ES-I3 (cell line): ENCODE results near the gene PRUNE2.
"Not testable (repeated sequence)": the region's sequence is repeated elsewhere in the genome, so short reads cannot be mapped to it uniquely, and the experiment has no call there.

Experiments
- H3K36me3 ChIP-seq: 2 replicates; pipeline ENCODE4 v1.6.1; 2013; ENCODE audit warnings: mild to moderate bottlenecking, low read length, control low read depth, moderate library complexity; ENCODE audit not compliant: insufficient read depth
- H3K4me1 ChIP-seq: 2 replicates; pipeline ENCODE4 v1.6.1; 2013; ENCODE audit warnings: mild to moderate bottlenecking, control low read depth, low read length; ENCODE audit not compliant: insufficient read depth
- H3K9ac ChIP-seq: 2 replicates; pipeline ENCODE4 v1.6.1; 2013; ENCODE audit warnings: low read depth, mild to moderate bottlenecking, low read length, moderate library complexity
- H3K9me3 ChIP-seq: 2 replicates; pipeline ENCODE4 v1.6.1; 2013; ENCODE audit warnings: mild to moderate bottlenecking, low read length, moderate library complexity; ENCODE audit not compliant: control insufficient read depth, insufficient read depth

The PRUNE2 gene, protein sequence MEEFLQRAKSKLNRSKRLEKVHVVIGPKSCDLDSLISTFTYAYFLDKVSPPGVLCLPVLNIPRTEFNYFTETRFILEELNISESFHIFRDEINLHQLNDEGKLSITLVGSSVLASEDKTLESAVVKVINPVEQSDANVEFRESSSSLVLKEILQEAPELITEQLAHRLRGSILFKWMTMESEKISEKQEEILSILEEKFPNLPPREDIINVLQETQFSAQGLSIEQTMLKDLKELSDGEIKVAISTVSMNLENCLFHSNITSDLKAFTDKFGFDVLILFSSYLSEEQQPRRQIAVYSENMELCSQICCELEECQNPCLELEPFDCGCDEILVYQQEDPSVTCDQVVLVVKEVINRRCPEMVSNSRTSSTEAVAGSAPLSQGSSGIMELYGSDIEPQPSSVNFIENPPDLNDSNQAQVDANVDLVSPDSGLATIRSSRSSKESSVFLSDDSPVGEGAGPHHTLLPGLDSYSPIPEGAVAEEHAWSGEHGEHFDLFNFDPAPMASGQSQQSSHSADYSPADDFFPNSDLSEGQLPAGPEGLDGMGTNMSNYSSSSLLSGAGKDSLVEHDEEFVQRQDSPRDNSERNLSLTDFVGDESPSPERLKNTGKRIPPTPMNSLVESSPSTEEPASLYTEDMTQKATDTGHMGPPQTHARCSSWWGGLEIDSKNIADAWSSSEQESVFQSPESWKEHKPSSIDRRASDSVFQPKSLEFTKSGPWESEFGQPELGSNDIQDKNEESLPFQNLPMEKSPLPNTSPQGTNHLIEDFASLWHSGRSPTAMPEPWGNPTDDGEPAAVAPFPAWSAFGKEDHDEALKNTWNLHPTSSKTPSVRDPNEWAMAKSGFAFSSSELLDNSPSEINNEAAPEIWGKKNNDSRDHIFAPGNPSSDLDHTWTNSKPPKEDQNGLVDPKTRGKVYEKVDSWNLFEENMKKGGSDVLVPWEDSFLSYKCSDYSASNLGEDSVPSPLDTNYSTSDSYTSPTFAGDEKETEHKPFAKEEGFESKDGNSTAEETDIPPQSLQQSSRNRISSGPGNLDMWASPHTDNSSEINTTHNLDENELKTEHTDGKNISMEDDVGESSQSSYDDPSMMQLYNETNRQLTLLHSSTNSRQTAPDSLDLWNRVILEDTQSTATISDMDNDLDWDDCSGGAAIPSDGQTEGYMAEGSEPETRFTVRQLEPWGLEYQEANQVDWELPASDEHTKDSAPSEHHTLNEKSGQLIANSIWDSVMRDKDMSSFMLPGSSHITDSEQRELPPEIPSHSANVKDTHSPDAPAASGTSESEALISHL (N-terminal part only)

DNA sequence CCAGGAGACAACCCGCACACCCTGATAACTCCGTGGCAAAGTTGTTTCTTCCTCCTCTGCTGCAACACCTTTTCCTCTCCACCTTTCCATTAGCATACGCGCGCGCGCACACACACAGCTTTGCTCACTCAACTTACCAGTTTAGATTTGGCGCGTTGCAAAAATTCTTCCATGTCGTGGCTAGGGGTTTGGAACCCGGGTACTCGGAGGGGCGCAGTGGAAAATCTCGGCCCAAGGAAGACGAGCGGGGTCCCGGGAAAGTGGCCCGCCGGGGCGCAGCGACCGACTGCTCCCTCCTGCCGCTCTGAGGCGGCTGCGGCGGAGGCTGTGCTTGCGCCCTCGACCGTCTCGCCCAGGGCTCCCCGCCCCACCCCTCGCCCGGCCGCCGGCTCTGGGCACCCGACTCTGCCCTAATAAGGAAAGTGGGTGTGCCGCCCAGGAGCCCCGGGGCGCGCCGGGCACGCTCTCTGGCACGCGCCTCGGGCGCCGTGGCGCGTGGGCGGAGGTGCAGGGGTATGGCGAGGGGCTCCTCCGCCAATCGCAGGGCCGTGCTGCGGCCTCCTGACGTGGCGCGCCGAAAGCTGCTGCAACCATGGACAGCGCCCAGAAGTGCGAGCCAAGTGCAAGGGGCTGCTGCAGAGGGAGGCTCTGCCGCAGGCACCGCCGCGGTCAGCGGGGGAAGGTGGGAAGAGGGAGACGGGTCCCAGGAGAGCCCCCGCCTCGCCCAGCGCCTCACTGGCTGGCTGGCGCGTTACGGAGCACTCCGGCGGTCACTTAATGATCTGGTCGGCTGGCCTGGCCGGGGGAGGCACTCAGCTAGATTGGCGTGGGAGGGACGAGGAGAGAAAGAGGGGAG is at the start of gene PRUNE2:
Gene PRUNE2 (minus strand): TSS at position 324 of the 856 bp plus-strand sequence. CDS start 151 bp downstream, at position 173.
- Histone ChIP-seq H3K4me1 (peaks cover 18% of the 10 kb centered on the region), H3K9ac (peak within 1 kb of the TSS; percentile 70), H3K9me3 (no peaks in the 10 kb centered on the region), H3K36me3 (no peaks in the 10 kb centered on the region)

DNA sequence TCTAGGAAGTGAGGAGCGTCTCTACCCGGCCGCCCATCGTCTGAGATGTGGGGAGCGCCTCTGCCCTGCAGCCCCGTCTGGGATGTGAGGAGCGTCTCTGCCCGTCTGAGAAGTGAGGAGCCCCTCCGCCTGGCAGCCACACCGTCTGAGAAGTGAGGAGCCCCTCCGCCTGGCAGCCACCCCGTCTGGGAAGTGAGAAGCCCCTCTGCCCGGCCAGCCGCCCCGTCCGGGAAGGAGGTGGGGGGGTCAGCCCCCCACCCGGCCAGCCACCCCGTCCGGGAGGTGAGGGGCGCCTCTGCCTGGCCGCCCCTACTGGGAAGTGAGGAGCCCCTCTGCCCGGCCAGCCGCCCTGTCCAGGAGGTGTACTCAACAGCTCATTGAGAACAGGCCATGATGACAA is 49.5 kb upstream of the PRUNE2 start:
- H3K36me3 ChIP-seq, H3K4me1 ChIP-seq, H3K9ac ChIP-seq, H3K9me3 ChIP-seq: not testable (repeated sequence)

DNA sequence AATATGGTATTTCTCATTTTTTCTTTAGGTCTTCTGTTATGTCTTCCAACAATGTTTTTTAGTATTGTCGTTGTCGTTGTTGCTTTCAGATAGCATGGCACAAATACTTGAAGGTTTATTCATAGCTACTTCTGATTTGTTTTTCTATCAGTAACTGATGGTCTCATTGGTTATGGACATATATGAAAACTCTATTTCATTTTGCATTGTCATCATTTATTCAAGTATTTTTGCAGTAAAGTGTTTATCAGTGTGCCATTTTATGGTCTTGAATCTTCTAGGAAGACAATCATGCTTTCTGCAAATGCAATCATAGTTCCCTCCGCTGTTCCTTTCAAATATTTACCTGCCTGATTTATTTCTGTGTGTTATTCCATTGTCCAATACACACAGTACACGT is 44.0 kb upstream of the PRUNE2 start:
- Histone ChIP-seq H3K9ac (no peak overlapping the region), H3K36me3 (no peaks in the 10 kb centered on the region), H3K4me1 (no peaks in the 10 kb centered on the region), H3K9me3 (no peaks in the 10 kb centered on the region)

DNA sequence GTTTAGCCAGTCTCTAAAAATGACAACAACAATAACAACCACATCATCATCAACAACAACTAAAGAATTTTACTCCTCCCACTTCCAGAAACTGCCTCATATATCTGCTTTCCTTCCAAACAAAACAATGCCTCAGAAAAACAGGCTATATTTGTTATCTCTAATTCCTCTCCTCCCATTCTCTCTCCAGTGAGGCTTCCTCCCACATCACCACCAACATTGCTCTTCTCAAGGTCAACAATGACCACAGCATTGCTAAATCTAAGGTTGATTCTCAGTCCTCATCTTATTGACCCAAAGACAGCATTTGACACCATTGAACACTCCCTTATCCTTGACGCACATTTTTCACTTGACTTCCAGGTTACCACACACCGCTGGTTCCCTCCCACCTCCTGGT is 38.1 kb upstream of the PRUNE2 start:
- H3K4me1 ChIP-seq: no peaks in the 10 kb centered on the region
- H3K9ac ChIP-seq: no peak overlapping the region
- no peaks in the 10 kb centered on the region for H3K9me3 ChIP-seq
- H3K36me3 ChIP-seq: no peaks in the 10 kb centered on the region

DNA sequence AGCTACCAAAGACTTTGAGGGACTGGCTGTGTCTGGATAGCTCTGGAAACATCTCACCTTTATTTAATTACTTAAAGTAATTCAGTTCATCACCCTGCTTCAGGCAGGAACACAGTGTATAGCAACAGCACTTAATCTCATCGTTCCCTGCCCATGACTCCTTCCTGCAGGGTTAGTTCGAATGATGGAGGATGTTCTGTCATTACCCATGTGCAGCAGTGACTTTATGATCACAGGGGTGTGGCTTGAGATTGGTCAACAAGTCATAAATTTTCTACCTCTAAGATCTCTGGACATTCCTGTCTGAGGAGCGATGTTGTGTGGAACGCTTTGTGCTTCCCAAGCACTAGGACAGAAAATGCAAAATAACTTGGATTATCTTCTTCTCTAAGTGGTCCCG is 37.1 kb upstream of the PRUNE2 start:
- H3K36me3 ChIP-seq: no peaks in the 10 kb centered on the region
- no peaks in the 10 kb centered on the region for H3K9me3 ChIP-seq
- H3K9ac ChIP-seq: no peak overlapping the region
- H3K4me1 ChIP-seq: no peaks in the 10 kb centered on the region

DNA sequence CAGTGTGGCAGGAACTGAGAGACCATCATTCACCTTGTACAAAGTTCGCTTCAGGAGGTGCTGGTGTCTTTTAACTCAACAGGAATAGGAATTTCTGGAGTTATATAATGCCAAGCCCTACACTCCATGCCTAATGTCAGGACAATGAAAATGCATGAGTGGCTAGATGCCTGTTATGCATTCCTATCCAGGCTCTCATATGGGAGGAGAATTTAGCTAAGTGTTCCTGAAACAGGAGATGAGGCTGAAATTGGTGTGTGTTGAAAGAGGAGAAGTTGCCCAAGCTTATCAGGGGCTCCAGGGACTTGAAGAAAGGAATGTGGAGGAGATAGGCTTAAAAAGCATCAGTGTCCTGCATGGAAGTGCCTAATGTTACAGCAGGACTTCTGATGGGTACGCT is 26.8 kb upstream of the PRUNE2 start:
- Histone ChIP-seq H3K36me3 (no peaks in the 10 kb centered on the region), H3K9ac (no peak overlapping the region), H3K9me3 (no peaks in the 10 kb centered on the region), H3K4me1 (no peaks in the 10 kb centered on the region)

DNA sequence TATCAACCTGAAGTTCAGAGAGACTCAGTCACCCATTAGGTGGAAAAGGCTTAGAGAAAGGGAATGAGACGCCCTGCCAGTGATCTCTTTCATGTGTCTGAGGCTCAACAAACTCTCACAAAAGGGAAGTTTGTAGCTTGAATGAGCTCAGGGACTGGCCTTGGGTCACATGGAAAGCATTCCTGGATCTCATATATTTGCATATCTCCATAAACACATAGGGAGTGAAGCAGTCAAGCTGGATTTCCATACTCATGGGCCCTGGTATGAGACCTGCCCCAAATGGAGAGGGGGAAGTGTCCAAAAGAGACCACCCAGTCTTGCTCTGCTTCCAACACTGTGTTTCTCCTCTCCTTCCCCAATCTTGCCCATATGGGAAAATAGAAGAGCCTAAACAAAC is 26.4 kb upstream of the PRUNE2 start:
- Histone ChIP-seq H3K9ac (no peak overlapping the region), H3K36me3 (no peaks in the 10 kb centered on the region), H3K9me3 (no peaks in the 10 kb centered on the region), H3K4me1 (no peaks in the 10 kb centered on the region)

DNA sequence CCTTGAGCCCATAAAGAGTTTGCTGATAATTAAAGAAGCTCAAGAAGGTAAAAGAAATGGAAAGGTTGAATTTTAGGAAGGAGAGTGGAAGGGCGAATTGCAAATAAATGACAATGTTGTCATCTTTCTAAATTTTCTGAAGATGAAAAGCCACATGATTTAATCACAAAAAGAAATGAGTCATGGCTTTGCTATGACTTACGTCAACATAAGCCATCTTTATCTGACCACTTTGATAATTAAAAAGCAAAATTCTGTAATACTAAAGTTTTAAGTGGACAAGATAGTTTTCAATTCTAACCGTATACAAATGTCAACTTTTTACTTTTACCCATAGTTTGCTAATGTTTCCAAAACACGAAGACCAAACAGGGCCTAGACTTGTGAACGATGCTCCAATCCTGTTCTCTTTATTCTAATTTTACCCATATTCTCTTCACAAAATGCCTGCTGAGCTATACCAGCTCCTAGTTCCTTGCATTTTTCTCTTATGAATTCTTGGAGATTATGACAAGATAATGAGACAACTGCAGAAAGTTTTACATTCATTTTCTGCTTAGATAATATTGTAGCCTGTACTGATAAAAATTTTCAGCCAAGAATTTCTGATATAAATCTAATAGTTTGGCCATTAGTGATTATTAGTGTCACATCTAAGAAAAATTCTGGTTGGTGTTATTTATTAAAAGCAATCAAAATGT is 21.8 kb upstream of the PRUNE2 start:
- Histone ChIP-seq H3K9me3 (no peaks in the 10 kb centered on the region), H3K4me1 (no peaks in the 10 kb centered on the region), H3K9ac (no peak overlapping the region), H3K36me3 (no peaks in the 10 kb centered on the region)

DNA sequence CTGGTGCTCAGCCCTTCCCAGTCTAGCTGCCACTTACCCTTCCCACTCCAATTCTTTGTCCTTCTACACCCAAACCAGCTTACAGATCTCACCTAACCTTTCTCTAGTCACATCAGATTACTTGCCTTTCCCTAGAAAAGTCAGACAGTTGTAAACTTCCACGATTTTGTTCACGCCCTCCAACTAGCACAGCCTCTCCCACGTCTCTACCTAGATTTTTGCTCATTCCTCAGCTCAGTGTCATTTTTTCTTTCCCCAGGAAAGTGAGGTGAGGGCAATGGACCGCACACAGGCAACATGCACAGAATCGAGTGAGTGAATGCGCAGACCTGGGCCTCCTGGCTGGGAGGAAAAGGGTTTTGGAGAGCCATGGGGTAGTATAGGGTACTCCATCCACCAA is 20.9 kb upstream of the PRUNE2 start:
- H3K9me3 ChIP-seq: no peaks in the 10 kb centered on the region
- no peak overlapping the region for H3K9ac ChIP-seq
- H3K36me3 ChIP-seq: no peaks in the 10 kb centered on the region
- H3K4me1 ChIP-seq: no peaks in the 10 kb centered on the region

DNA sequence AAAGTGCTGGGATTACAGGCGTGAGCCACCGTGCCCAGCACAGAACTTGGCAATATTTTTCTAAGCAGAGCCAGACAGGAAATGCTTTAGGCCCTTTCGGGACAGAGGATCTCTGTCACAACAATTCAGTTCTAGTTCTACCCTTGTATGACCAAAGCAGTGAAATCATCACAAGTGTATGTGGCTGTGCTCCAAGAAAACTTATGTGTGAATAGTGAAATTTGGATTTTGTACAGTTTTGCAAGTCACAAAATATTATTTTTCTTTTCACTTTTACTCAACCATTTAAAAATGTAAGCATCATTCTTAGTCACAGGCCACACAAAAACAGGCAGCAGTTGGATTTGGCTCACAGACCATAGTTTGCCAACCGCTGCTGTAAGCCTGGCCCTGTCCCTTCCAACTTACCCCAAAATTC is 20.4 kb upstream of the PRUNE2 start:
- Histone ChIP-seq H3K4me1 (no peaks in the 10 kb centered on the region), H3K9me3 (no peaks in the 10 kb centered on the region), H3K36me3 (no peaks in the 10 kb centered on the region), H3K9ac (no peak overlapping the region)

DNA sequence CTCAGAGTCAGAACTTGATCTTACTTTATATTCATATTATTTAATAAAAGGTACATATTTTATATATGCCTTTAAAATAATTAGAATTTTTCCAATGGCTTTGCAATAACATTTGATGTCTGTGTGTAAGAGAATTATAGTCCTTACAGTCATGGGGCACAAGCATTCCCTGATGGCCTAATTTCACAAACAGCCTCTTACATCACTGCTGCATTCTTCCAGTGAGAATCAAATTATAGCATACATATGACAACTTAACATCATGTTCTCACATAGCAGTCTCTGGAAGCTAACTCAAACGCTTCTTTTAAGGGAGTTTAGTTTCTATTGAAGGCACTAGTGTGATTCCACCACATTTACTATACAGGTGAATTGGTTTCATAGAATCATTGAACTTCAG is 15.3 kb upstream of the PRUNE2 start:
- Histone ChIP-seq H3K36me3 (no peaks in the 10 kb centered on the region), H3K9ac (no peak overlapping the region), H3K9me3 (no peaks in the 10 kb centered on the region), H3K4me1 (no peaks in the 10 kb centered on the region)

DNA sequence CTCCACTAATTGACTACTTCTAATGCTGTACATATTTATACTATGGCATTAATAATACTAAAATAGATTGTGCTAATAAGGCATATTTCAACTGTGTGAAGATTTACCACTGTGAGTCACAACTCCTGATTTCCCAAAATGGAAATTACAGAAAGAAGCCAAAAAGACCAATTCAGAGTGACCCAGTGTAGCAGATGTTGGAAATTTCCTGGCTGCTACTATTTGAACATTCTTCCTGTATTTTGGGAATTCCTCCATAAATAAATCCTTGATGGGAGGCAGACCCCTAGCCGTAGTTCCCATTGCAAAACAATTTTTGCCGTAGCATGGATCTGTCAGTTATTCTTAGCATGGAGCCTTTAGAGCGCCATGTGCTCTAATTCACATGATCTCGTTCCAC is 11.4 kb upstream of the PRUNE2 start:
- Histone ChIP-seq H3K9ac (no peak overlapping the region), H3K4me1 (peaks cover 8% of the 10 kb centered on the region; the same call in 1 of the 2 replicates), H3K9me3 (no peaks in the 10 kb centered on the region), H3K36me3 (no peaks in the 10 kb centered on the region)

DNA sequence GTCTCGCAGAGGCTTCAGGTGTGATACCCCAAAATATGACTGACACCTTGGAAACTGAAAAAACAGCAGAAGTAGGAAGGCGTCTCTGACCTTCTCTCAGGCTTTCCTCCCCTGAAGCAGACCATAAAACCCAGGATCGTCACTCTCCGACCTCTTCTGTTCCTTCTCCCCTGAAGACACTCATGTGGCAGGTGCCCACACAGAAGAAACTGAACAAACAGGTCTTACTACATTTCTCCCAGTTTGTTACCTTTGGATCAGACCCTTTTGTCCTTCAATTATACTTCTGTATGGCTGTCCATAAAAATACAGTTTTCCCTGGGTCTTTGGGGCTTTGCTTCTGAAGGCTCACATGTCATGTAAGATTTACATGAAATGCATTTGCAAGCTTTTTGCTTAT is 10.3 kb upstream of the PRUNE2 start:
- Histone ChIP-seq H3K9ac (no peak overlapping the region), H3K4me1 (peaks cover 9% of the 10 kb centered on the region; the same call in 1 of the 2 replicates)

More for the DNA sequence above, 10.3 kb upstream of the PRUNE2 start:
- H3K9me3 ChIP-seq: no peaks in the 10 kb centered on the region
- H3K36me3 ChIP-seq: no peaks in the 10 kb centered on the region
